Activated T-cell treated with anti-CD3 and anti-CD28 coated beads for 24 hours (primary cell): ENCODE measurements around the gene PRRT1.
"Not testable (repeated sequence)": the region's sequence is repeated elsewhere in the genome, so short reads cannot be mapped to it uniquely, and the experiment has no call there.

Experiments used
- DNase-seq: peaks from one replicate; pipeline ENCODE4 v3.0.0-alpha.2; 2020; ENCODE audit warnings: low read depth

PRRT1 gene

GRCh38 chr6:32149932-32150870, 1.5 kb downstream of the PRRT1 start:
- DNase-seq = no peak

GRCh38 chr6:32149092-32149755, 2.5 kb downstream of the PRRT1 start:
- DNase-seq = no peak

DNA sequence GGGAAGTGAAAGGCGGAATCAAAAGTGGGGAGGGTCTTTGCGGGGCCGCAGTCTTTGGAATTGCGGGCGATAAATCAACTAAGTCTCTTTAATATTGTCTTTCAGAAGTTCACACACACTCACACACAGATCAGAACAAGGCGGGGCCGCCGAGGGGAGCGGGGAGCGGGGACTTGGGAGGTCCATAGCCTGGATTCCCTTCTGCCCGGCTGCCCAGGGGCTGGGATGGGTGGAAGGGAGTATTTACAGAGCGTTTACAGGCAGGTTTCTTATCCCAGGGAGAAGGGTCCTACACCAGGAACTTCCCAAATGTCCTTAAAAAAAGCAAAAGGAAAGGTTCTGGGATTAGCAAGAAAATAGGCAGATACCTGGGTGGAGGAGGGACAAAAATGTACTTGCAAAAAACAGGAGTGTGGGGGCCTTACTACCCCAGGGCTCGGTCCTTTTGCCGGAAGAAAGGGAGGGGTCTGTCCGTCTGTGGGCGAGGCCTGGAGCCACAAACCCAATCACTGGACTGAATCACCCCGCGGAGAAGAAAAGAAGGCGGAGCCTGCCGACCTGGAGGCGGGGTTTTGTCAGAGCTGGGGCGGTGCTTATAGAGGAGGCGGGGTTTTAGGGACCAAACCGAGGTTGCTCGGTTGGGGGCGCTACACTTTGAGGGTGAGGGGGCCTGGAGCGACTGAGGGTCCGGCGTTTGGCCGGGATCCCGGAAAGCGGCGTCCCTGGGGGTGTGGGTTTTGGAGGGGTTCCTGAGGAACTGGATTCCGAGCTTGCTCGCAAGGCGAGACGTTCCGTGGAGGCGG, 3.2 kb downstream of the PRRT1 start:
- DNase-seq = peak; percentile 58

DNA sequence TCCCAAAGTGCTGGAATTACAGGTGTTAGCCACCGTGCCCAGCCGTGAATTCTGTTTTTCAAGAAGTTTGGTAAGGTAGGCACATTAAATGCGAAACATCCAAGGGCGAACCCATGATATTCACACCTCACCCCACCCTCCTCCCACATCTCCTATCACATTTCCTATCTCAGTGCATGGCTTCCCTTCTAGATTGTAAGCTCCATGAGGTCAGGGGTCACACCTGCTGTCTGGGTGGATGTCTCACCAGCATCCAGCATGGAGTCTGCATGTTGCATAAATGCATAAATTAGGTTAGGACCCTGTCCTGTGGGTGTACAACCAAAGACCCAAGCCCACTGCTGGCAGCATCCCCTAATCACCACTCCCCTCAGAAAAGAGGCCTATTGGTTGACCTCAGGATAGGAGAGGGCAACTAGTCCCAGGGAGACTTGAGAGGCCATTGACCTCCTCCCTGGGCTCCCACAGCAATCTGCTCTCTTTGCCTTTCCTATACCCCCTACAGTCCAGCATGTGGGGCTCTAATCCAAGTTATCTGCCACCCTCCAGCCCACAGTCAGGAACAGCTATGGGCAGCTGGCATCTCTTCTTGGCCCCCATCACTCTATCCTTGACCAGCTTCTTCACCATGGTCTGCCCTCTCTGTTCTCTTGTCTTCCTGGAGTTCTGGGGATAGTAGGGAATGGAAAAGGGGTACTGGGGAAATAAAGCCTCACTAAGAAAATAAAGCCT, 4.2 kb downstream of the PRRT1 start:
- DNase-seq = no peak

- DNase-seq = no peak
Observed at GRCh38 chr6:32146687-32147086, 5.1 kb downstream of the PRRT1 start.

DNA sequence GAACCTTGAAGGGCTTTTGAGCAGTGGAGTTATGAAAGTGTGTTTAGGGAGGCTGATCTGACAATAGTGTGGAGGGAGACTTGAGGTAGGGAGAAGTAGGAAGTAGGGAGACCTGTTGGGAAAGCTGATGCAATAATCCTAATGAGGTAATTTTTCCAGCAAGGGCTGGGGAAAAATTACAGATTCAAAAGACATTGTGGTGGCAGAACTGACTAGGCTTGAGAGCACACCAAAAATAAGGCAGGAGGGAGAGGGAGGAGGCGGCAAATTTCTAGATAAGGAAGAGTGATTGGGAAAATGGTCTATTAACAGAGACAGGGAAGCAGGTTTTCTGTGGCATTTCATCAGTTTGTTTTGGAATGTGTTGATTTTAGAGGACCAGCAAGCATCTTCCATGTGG, 5.5 kb downstream of the PRRT1 start:
- DNase-seq = no peak

- DNase-seq = not testable (repeated sequence)
Observed at GRCh38 chr6:32144238-32144637, 7.5 kb downstream of the PRRT1 start.

- no peak for DNase-seq
Observed at GRCh38 chr6:32140420-32141046, 11.2 kb downstream of the PRRT1 start.

DNA sequence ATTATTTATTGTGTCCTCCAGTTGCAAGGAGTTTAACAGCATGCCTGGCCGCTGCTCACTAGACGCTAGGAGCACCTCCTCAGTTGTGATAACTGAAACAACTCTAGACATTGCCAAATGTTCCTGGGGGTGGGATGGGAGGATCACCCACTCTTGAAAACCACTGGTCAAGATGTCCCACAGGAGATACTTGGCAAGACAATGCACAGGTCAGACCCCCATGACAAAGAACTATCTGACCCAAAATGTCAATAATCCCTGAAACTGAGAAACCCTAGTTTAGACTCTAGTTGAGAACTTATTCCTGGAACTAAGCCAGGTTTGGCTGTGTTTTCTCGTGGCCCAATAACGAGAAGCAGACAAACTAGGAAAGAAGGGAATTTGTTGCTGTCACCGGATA, 12.1 kb downstream of the PRRT1 start:
- no peak for DNase-seq

- no peak for DNase-seq
Observed at GRCh38 chr6:32137454-32137853, 14.3 kb downstream of the PRRT1 start.

- DNase-seq = no peak
Observed at GRCh38 chr6:32133786-32134185, 18.0 kb downstream of the PRRT1 start.

GRCh38 chr6:32132110-32132509, 19.6 kb downstream of the PRRT1 start:
- no peak for DNase-seq

GRCh38 chr6:32131439-32131948, 20.2 kb downstream of the PRRT1 start:
- DNase-seq = no peak

- DNase-seq = no peak
Observed at GRCh38 chr6:32129297-32130088, 22.2 kb downstream of the PRRT1 start.

- no peak for DNase-seq
Observed at GRCh38 chr6:32128751-32129296, 22.9 kb downstream of the PRRT1 start.

DNA sequence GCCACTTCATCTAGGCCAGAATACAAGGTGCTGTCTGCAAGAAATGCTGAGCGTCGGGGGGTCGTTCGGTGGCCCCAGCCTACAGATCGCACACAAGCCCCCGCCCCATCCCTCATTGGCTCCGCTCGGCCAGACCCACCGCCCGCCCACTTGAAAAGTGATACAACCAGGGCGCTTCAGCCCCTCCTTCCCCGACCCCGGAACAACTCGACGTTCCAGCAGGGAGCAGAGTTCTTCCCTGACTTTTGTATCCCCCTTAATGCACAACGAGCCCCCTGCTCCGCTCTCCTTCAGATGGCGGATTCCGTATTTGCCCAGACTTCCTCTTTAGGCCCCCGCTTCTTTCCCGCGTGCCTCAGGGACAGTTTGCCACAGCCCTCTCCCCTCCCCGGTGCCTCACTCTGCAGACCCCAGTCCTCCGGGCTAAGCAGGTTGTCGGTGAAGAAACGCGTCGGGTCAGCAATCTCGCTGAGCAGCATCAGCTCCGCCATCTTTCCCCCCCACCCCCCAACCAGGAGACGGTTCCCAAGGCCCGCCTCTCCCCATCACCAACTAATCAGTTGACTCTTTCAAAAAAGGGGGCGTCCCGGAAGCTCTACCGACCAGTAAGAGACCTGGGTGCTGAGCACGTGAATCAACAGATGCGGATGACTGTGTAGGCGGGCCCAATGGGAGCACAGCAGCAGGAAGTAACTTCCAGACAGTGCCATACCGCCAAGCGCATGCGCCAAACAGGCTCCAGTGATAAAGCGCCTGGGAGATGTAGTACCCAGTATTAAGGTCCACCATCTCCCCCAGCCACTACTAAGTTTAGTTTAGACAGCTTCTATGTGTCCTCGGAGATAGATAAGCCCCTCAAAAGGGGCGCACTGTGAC, 23.8 kb downstream of the PRRT1 start, which contains the start of gene ATF6B:
ATF6B (minus strand) TSS at position 530 of the 876 bp plus-strand sequence; CDS start at position 491, 39 bp downstream.
- DNase-seq = peak; percentile 97

GRCh38 chr6:32127409-32127716, 24.4 kb downstream of the PRRT1 start:
- no peak for DNase-seq

GRCh38 chr6:32126880-32127279, 24.9 kb downstream of the PRRT1 start:
- DNase-seq = no peak

DNA sequence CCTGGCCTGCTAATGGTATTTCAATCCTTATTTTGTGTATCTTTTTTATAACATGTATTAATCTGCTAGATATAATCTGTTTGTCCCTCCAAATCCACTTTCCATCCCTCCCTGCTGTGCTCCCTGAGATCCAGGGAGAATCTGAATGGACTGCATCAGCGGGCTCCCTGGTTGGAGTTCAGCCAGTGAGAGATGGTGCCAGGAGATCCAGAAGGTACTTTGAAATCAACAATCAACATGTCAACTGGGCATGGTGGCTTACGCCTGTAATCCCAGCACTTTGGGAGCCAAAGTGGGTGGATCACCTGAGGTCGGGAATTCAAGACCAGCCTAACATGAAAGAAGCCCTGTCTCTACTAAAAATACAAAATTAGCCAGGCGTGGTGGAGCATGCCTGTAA, 28.1 kb downstream of the PRRT1 start:
- no peak for DNase-seq
